Measurements from ENCODE around the gene CABYR. TPM values are rescaled to one million over a fixed set of nuclear protein-coding genes. Genes with fewer than 3 reads are reported as not detected.

The CABYR gene
- total RNA-seq, 1 experiment from 2014 or later: 0.41 TPM

Other genes with a start within 250 kb of the CABYR start
- gene TTC39C, start 124.3 kb upstream of the CABYR start, total RNA-seq (2014; rRNA removed; shearing (Covaris generic)): 3.1 and 4.1 TPM in 2 replicates

All from G401 (cell line).